Measurements from ENCODE around the gene SNRNP48. TPM values are rescaled to one million over a fixed set of nuclear protein-coding genes. Genes with fewer than 3 reads are reported as not detected.
A peak's percentile ranks its signal among the peaks of the same experiment; 100 is the strongest.

Gene SNRNP48
- total and polyA plus RNA-seq, 2 of the 4 experiments (the other 2 are of a cell fraction): 5.2 to 6.2 TPM

- Histone ChIP-seq H3K9me3 (ENCODE audit: control insufficient read depth, insufficient read depth, low read length) (no peaks in the 10 kb centered on the region), H3K4me2 (ENCODE audit: low read depth, low read length) (no peak overlapping the region), H3K9me1 (ENCODE audit: insufficient read depth, low read length) (no peaks in the 10 kb centered on the region), H3K4ac (ENCODE audit: low read depth, low read length) (no peak overlapping the region), H3K23ac (ENCODE audit: low read depth, low read length) (no peak overlapping the region), H2BK20ac (ENCODE audit: low read depth, low read length) (no peak overlapping the region), H3K14ac (replicated peaks; ENCODE audit: low read depth, low read length) (no peak overlapping the region), H3K4me1 (ENCODE audit: control insufficient read depth, insufficient read depth, low read length) (peaks cover 3% of the 10 kb centered on the region; the same call in 1 of the 2 replicates), H3K79me1 (ENCODE audit: low read depth in 1 of 2, low read length in 2 of 2) (no peaks in the 10 kb centered on the region), H2BK120ac (ENCODE audit: low read depth, low read length) (no peak overlapping the region), H4K5ac (ENCODE audit: low read depth, low read length) (no peak overlapping the region), H4K20me1 (ENCODE audit: insufficient read depth, low read length) (no peaks in the 10 kb centered on the region), H3K27me3 (ENCODE audit: control insufficient read depth, insufficient read depth, low read length) (no peaks in the 10 kb centered on the region), H3K36me3 (ENCODE audit: control insufficient read depth, insufficient read depth, low read length) (no peaks in the 10 kb centered on the region), H4K91ac (ENCODE audit: insufficient read depth, low read depth, low read length) (no peak overlapping the region), H3K27ac (ENCODE audit: insufficient read depth, low read length) (no peak overlapping the region), H4K8ac (ENCODE audit: low read depth in 2 of 2, low read length in 2 of 2) (no peak overlapping the region), H3K18ac (ENCODE audit: low read depth, low read length) (peak overlapping the region; percentile 22; the same call in 1 of the 2 replicates), H3K4me3 (ENCODE audit: insufficient read depth, low read depth, low read length) (no peak overlapping the region), H2BK15ac (ENCODE audit: low read depth, low read length) (no peak overlapping the region), H3K56ac (ENCODE audit: extremely low read depth, insufficient read depth, low read length) (no peak overlapping the region), H2AK9ac (replicated peaks; ENCODE audit: low read depth, low read length, poor library complexity) (no peak overlapping the region), H2AFZ (replicated peaks; ENCODE audit: low read length, poor library complexity) (no peak overlapping the region), H2AK5ac (ENCODE audit: low read depth, low read length) (no peak overlapping the region), H3K9ac (ENCODE audit: low read depth, low read length) (no peak overlapping the region), H2BK5ac (ENCODE audit: low read depth, low read length, poor library complexity, severe bottlenecking) (no peak overlapping the region)
- POLR2A ChIA-PET (ENCODE audit: unreplicated experiment): interaction anchor here (0.5 kb wide), 1 partner anchor 31 kb away, joined by 3 read pairs; no protein-coding TSS in a partner anchor
- no TSS peak for BruUV-seq (replicated peaks)
- in situ Hi-C loops (cut with MboI; ENCODE audit: low sequenced_read_pairs) (no loop called here), intact Hi-C loops (cut with micrococcal nuclease) (no loop called here), dilution Hi-C loops (cut with HindIII; ENCODE audit: low sequenced_read_pairs, unreplicated experiment) (no loop called here)
- no peak for DNase-seq
- TF ChIP-seq RAD21 (IDR thresholded peaks at IDR 0.05; ENCODE audit: low read length) (no peak), CEBPB (IDR thresholded peaks at IDR 0.05; ENCODE audit: low read depth, low read length) (no peak), POLR2A (IDR thresholded peaks at IDR 0.05; ENCODE audit: low read depth, low read length) (no peak), MXI1 (IDR thresholded peaks at IDR 0.05; ENCODE audit: borderline replicate concordance, low read depth, low read length) (no peak), NFE2L2 (IDR thresholded peaks at IDR 0.05; ENCODE audit: low read depth, low read length) (no peak), BHLHE40 (IDR thresholded peaks at IDR 0.05; ENCODE audit: low read depth, low read length) (no peak), MAZ (IDR thresholded peaks at IDR 0.05; ENCODE audit: borderline replicate concordance, low read depth, low read length) (no peak), CHD1 (IDR thresholded peaks at IDR 0.05; ENCODE audit: low read depth, low read length) (no peak), MAFK (IDR thresholded peaks at IDR 0.05; ENCODE audit: low read depth, low read length) (no peak)
- ATAC-seq (ENCODE audit: low read depth): peak; percentile 44
- CTCF ChIA-PET: no interaction called here
- WGBS, 2 experiments (ENCODE audit: extremely low coverage in 2 of 2, insufficient read length in 1 of 2): no CpG with 5 or more reads among the region's 4 CpGs
These were observed 60.9 kb downstream of the SNRNP48 start for GRCh38 chr6:7650878-7651277.
